NB4 (cell line): ENCODE data around the gene LEFTY2.
A peak's percentile ranks its signal among the peaks of the same experiment; 100 is the strongest.
"Not testable (repeated sequence)": the region's sequence is repeated elsewhere in the genome, so short reads cannot be mapped to it uniquely, and the experiment has no call there.

Experiments used
- DNase-seq: peaks from one replicate; pipeline ENCODE4 v3.0.0; 2010; ENCODE audit warnings: low read depth
- H3K4me3 ChIP-seq: one replicate; pipeline ENCODE4 v1.5.1; 2011; ENCODE audit warnings: mild to moderate bottlenecking, low read depth, low read length, moderate library complexity
- MYC ChIP-seq: IDR thresholded peaks from 2 replicates; pipeline ENCODE4 v1.6.1; 2011; ENCODE audit warnings: low read depth, low read length
- POLR2A ChIP-seq: IDR thresholded peaks from 2 replicates; pipeline ENCODE4 v1.6.1; 2011; ENCODE audit warnings: mild to moderate bottlenecking; ENCODE audit not compliant: insufficient read length; ENCODE audit errors: extremely low read depth
- TF ChIP-seq, protein P1 (sequence below): IDR thresholded peaks from one replicate; pipeline ENCODE4 v1.5.1; 2012; ENCODE audit warnings: low read depth, low read length
- TF ChIP-seq, protein P2 (sequence below): IDR thresholded peaks from 2 replicates; pipeline ENCODE4 v1.6.1; 2011; ENCODE audit warnings: low read depth, low read length

The LEFTY2 gene

DNA sequence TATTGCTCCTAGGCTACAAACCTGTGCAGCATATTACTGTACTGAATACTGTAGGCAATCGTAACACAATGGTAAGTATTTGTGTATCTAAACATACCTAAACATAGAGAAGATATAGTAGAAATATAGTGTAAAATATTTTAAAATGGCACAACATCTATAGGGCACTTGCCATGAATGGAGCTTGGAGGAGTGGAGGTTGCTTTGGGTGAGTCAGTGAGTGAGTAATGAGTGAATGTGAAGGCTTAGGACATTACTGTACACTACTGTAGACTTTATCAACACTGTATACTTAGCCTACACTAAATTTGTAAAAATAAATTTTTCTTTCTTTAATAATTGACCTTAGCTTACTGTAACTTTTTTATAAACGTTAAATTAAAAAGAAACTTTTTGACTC lies 7.9 kb downstream of the LEFTY2 start:
- no peak overlapping the region for H3K4me3 ChIP-seq
- TF ChIP-seq, protein P1, sequence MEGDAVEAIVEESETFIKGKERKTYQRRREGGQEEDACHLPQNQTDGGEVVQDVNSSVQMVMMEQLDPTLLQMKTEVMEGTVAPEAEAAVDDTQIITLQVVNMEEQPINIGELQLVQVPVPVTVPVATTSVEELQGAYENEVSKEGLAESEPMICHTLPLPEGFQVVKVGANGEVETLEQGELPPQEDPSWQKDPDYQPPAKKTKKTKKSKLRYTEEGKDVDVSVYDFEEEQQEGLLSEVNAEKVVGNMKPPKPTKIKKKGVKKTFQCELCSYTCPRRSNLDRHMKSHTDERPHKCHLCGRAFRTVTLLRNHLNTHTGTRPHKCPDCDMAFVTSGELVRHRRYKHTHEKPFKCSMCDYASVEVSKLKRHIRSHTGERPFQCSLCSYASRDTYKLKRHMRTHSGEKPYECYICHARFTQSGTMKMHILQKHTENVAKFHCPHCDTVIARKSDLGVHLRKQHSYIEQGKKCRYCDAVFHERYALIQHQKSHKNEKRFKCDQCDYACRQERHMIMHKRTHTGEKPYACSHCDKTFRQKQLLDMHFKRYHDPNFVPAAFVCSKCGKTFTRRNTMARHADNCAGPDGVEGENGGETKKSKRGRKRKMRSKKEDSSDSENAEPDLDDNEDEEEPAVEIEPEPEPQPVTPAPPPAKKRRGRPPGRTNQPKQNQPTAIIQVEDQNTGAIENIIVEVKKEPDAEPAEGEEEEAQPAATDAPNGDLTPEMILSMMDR: no peak
- no peak for TF ChIP-seq MYC
- no peak for TF ChIP-seq POLR2A
- TF ChIP-seq, protein P2, sequence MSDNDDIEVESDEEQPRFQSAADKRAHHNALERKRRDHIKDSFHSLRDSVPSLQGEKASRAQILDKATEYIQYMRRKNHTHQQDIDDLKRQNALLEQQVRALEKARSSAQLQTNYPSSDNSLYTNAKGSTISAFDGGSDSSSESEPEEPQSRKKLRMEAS: no peak
- no peak for DNase-seq

- TF ChIP-seq MYC: no peak
- H3K4me3 ChIP-seq: no peak overlapping the region
- no peak for DNase-seq
Measured at GRCh38 chr1:225931270-225932136, 9.5 kb downstream of the LEFTY2 start.

- H3K4me3 ChIP-seq: no peak overlapping the region
- no peak for TF ChIP-seq MYC
- TF ChIP-seq POLR2A: no peak
- TF ChIP-seq, protein P1: no peak
- TF ChIP-seq, protein P2: no peak
- DNase-seq: no peak
Measured at GRCh38 chr1:225930566-225930965, 10.5 kb downstream of the LEFTY2 start.

DNA sequence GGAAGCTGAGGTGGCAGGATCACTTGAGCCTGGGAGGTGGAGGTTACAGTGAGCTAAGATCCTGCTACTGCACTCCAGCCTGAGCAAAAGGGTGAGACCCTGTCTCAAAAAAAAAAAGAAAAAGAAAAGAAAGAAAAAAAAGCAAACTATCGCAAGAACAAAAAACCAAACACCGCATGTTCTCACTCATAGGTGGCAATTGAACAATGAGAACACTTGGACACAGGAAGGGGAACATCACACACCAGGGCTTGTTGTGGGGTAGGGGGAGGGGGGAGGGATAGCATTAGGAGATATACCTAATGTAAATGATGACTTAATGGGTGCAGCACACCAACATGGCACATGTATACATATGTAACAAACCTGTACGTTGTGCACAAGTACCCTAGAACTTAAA lies 11.6 kb downstream of the LEFTY2 start:
- not testable (repeated sequence) for H3K4me3 ChIP-seq, DNase-seq

DNA sequence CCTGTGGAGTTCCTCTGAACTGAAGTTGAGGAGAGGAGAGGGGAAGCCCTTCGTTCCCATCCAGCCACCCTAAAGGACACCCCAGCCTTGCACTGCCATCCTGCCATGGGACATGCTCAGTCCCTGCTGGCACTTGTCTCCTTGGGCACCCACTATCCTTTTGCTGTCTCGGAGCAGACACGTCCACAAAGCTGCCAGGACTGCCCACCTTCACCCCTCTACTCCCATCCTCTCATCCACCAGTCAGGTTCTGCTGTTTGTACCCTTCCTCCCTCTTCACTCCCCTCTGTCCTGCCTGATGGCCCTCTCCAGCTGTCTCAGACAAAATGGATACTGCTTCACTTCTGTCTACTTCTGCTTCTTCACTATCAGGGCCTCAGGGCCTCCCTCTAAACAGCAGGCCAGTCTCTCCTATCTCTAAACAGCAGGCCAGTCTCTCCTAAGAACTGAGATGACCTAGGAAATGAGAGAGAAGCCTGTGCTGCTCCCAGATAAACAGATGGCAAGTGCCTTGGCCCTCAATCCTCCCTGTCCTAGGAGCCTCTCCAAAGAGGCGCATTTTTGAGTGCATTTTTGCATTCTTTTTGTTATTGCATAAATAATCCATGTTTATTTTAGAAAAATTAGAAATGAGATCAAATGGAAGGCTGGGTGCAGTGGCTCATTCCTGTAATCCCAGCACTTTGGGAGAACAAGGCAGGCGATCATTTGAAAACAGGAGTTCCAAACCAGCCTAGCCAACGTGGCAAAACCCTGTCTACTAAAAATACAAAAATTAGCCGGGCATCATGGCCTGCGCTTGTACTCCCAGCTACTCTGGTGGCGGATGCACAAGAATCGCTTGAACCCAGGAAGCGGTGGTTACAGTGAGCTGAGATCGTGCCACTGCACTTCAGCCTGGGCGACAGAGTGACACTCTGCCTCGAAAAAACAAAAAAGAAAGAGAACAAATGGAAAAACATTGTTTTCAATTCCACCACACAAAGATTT lies 12.5 kb downstream of the LEFTY2 start:
- peak; percentile 34 for DNase-seq
- TF ChIP-seq, protein P1: no peak
- TF ChIP-seq MYC: no peak
- no peak for TF ChIP-seq POLR2A
- TF ChIP-seq, protein P2: no peak
- no peak overlapping the region for H3K4me3 ChIP-seq

- no peak overlapping the region for H3K4me3 ChIP-seq
- DNase-seq: peak; percentile 65
- TF ChIP-seq POLR2A (no peak), MYC (no peak)
- TF ChIP-seq, protein P2: no peak
- TF ChIP-seq, protein P1: no peak
Measured at GRCh38 chr1:225926551-225927113, 14.4 kb downstream of the LEFTY2 start.
